Pancreas (tissue), 10 donors: ENCODE measurements around the gene ANAPC1. TPM values are rescaled to one million over a fixed set of nuclear protein-coding genes. Genes with fewer than 3 reads are reported as not detected.

Source experiments
- ATAC-seq, 4 donors: fragments of 200-7000 bp; cut with Tn5 transposase; one replicate each; pipeline versions ENCODE4 v1.8.0 to v1.9.1; 2020; ENCODE audit warnings: mild to moderate bottlenecking in 4 of 4, moderate library complexity in 4 of 4
- DNase-seq, 6 donors: peaks; one replicate each; pipeline ENCODE4 v3.0.0-alpha.2; 2020
- FAIRE-seq: peaks from 2 replicates; lab custom pipeline; 2012; peaks lifted over from hg19 to GRCh38; lab: Jason Lieb, UNC
- H3K27ac ChIP-seq, 4 donors: fragments of 200-600 bp; sonication (generic); 1 replicate in 3 of 4; 2 replicates in 1 of 4; pipeline versions ENCODE4 v1.5.0 to v1.8.0; 2020
- H3K27me3 ChIP-seq, 4 donors: fragments of 200-600 bp; one replicate each; pipeline ENCODE4 v1.8.0; 2021
- H3K36me3 ChIP-seq, 3 donors: fragments of 200-600 bp; sonication (generic) in 1 of 3; one replicate each; pipeline versions ENCODE4 v1.5.0 to v1.8.0; 2020 to 2021
- H3K4me1 ChIP-seq, 3 donors: fragments of 200-600 bp; one replicate each; pipeline ENCODE4 v1.8.0; 2021
- H3K4me3 ChIP-seq, 4 donors: fragments of 200-600 bp; sonication (generic) in 2 of 4; one replicate each; pipeline versions ENCODE4 v1.5.0 to v1.8.0; 2020 to 2021
- H3K9me3 ChIP-seq, 4 donors: fragments of 200-600 bp; one replicate each; pipeline ENCODE4 v1.8.0; 2021
- WGBS, 2 donors: extraction: QIAGEN DNeasy Blood & Tissue Kit; methylation state at CpG; one replicate each; pipeline ENCODE4 v1.1.7; 2013; 5-methylcytosine and 5-hydroxymethylcytosine counted together
- intact Hi-C, 3 donors: fragments of 100-400 bp; cut with DNase I; formaldehyde crosslinking; loops; one replicate each; pipeline versions ENCODE4 v1.11.1 to v1.14.2; 2022
- polyA plus RNA-seq, 2 donors: library from polyadenylated mRNA; stranded (reverse); fragments of 200-250 nt; gene quantifications; one replicate each; pipeline ENCODE4 v1.2.3, GENCODE V29; 2013
- total RNA-seq, 6 donors: library from RNA; stranded (reverse); fragmentation: NEBNext Ultra II Directional in 4 of 6; extraction: Animal tissue kit (Norgen Biotek cat#: 25700) in 4 of 6; gene quantifications; one replicate each; pipeline versions ENCODE4 v1.2.1 to v1.2.4, GENCODE V29; 2021 to 2023
- TF ChIP-seq, protein P1 (sequence below), 4 donors: fragments of 200-600 bp; sonication (generic) in 3 of 4; IDR thresholded peaks; one replicate each; pipeline versions ENCODE4 v1.5.0 to v1.8.0; 2021; ENCODE audit warnings: antibody characterized with exemption in 4 of 4
- donor health status: healthy with polysubstance abuse.
- donor health status: DM: no; HTN: no; CAD: no; lungs with moderate emphysema.
- donor health status: DM: no; HTN: no; CAD: no.
- donor health status: control.
- donor health status: control.
- donor health status: Bipolar disorder and iron deficiency.
- donor health status: DM: yes; HTN: yes; CAD: no.
- donor health status: DM: no; HTN: no; CAD: no.
- donor health status: DM: no; HTN: no; CAD: no.
- donor health status: DM: yes; HTN: yes; CAD: no.

The ANAPC1 gene
- total and polyA plus RNA-seq, 8 donors = 5.7 to 22.4 (median 13.9) TPM

- intact Hi-C loops = loop anchor here in 2 of 3 donors (5.0 to 10.0 kb wide), 2 partner anchors 146 to 153 kb away; no protein-coding TSS in a partner anchor
Measured at GRCh38 chr2:111898703-111899514, 14.9 kb upstream of the ANAPC1 start.

DNA sequence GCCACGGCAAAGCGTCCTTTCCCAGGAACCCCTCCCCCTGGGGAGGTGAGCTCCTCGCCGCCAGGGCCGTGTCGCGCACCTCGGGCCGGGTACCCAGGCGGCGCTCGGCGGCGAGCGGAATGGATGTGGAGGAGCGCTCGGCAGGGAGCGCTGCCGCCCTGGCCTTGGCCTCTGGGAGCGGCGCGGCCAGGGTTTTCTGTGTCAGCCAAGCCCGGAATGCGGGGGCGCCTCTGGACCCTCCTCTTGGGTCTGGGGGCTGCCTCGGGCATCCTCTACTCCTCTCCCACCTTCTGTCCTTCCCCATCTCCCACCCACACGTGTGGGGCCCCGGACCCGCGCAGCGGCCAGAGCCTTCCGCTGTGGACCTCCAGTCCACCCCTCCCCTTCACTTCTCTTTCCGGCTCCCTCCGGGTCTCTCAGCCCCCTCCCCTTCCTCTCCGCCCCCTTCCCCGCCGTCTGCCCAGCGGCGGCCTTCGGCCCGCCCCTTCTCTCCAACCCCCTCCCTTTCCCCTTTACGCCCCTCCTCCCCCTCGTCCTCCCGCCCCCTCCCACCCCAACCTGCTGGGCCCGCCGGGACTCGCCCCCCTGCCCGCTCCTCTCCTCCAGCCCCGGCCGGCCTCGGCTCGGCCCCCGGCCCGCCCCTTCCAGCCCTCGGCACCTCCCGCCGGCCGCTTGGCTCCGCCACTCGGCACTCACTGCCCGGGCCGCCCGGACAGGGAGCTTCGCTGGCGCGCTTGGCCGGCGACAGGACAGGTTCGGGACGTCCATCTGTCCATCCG lies 14.1 kb upstream of the ANAPC1 start, which contains the start of gene MERTK:
Gene MERTK (plus strand): TSS at position 684 of the 779 bp plus-strand sequence. CDS start 129 bp downstream, outside the sequence.
- Histone ChIP-seq H3K27ac (peak within 1 kb of the TSS; percentile 35 to 88 (median 68)), H3K4me1 (peaks cover 0 to 4% (median 3%) of the 10 kb centered on the region in 3 donors), H3K27me3 (no peaks in the 10 kb centered on the region), H3K4me3 (peak within 1 kb of the TSS; percentile 67 to 97 (median 84)), H3K36me3 (no peaks in the 10 kb centered on the region), H3K9me3 (no peaks in the 10 kb centered on the region)
- DNase-seq = peak; percentile 84 to 95 (median 91)
- TF ChIP-seq, protein P1, sequence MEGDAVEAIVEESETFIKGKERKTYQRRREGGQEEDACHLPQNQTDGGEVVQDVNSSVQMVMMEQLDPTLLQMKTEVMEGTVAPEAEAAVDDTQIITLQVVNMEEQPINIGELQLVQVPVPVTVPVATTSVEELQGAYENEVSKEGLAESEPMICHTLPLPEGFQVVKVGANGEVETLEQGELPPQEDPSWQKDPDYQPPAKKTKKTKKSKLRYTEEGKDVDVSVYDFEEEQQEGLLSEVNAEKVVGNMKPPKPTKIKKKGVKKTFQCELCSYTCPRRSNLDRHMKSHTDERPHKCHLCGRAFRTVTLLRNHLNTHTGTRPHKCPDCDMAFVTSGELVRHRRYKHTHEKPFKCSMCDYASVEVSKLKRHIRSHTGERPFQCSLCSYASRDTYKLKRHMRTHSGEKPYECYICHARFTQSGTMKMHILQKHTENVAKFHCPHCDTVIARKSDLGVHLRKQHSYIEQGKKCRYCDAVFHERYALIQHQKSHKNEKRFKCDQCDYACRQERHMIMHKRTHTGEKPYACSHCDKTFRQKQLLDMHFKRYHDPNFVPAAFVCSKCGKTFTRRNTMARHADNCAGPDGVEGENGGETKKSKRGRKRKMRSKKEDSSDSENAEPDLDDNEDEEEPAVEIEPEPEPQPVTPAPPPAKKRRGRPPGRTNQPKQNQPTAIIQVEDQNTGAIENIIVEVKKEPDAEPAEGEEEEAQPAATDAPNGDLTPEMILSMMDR (IDR thresholded peaks at IDR 0.05) = peak in 2 of 4 donors; percentile 20 to 41
- ATAC-seq = peak; percentile 87 to 94 (median 89)
- 0 to 1% methylated on average over 58 to 71 of the region's 71 CpGs for WGBS, 2 donors
- intact Hi-C loops = loop anchor here in 2 of 3 donors (5.0 to 10.0 kb wide), 2 partner anchors 147 to 154 kb away; no protein-coding TSS in a partner anchor
- FAIRE-seq = no peak

More at GRCh38 chr2:111898703-111899514, 14.9 kb upstream of the ANAPC1 start:
- WGBS, 2 donors = 1% methylated on average over 58 to 70 of the region's 70 CpGs
- Histone ChIP-seq H3K36me3 (no peaks in the 10 kb centered on the region), H3K27me3 (no peaks in the 10 kb centered on the region), H3K4me1 (peaks cover 0 to 4% (median 3%) of the 10 kb centered on the region in 3 donors), H3K9me3 (no peaks in the 10 kb centered on the region), H3K27ac (peak overlapping the region in 3 of 4 donors; percentile 35 to 76 (median 69)), H3K4me3 (peak overlapping the region; percentile 67 to 97 (median 84))
- TF ChIP-seq, protein P1 (IDR thresholded peaks at IDR 0.05) = no peak
- ATAC-seq = peak; percentile 17 to 28 (median 21)
- DNase-seq = peak in 2 of 6 donors; percentile 76 to 82
- FAIRE-seq = no peak

DNA sequence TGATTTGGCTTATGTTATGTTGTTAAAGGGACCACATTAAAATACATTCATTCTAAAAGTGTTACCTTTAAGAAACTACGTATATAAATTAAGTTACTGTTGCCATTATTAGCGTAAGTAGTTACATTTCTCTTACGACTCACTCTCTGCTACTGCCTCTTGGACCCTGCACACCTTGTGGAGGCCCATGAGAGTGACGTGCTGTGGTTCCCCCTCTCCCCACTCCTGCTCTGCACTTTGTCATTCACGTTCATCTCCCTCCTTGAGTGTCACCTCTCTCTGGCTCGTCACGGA lies 13.6 kb upstream of the ANAPC1 start:
- H3K27ac ChIP-seq = peak overlapping the region; percentile 23 to 88 (median 68)
- no peaks in the 10 kb centered on the region for H3K27me3 ChIP-seq
- no peaks in the 10 kb centered on the region for H3K9me3 ChIP-seq
- DNase-seq (no peak), FAIRE-seq (no peak), ATAC-seq (no peak)
- intact Hi-C loops = loop anchor here in 2 of 3 donors (5.0 to 10.0 kb wide), 2 partner anchors 147 to 155 kb away; no protein-coding TSS in a partner anchor
- H3K4me1 ChIP-seq = peaks cover 0 to 4% (median 3%) of the 10 kb centered on the region in 3 donors
- TF ChIP-seq, protein P1 (IDR thresholded peaks at IDR 0.05) = no peak
- 8 to 13% methylated on average over 7 of the region's 7 CpGs for WGBS, 2 donors
- no peaks in the 10 kb centered on the region for H3K36me3 ChIP-seq
- H3K4me3 ChIP-seq = peak overlapping the region; percentile 62 to 97 (median 77)

DNA sequence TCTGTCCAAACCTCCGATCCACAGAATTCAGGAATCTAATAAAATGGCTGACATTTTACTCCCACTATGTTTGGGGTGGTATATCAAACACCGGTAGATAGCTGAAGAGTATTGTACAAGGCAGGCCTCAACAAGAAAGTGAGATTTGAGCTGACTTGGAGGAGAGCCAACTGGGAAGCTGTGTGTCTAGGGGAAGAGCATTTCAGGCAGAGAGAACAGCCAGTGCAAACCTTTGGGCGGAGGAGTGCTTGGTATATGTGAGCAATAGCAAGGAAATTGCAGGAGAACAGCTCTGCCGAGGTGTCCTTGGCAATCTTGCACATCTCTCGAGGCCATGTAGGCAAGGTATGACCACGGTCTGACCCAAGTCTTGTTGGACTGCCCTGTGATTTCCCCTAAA lies 12.6 kb upstream of the ANAPC1 start:
- ATAC-seq (no peak), DNase-seq (no peak), FAIRE-seq (no peak)
- H3K27ac ChIP-seq = no peak overlapping the region
- no peaks in the 10 kb centered on the region for H3K36me3 ChIP-seq
- H3K9me3 ChIP-seq = no peaks in the 10 kb centered on the region
- intact Hi-C loops = loop anchor here in 2 of 3 donors (5.0 to 10.0 kb wide), 2 partner anchors 148 to 156 kb away; no protein-coding TSS in a partner anchor
- no peaks in the 10 kb centered on the region for H3K27me3 ChIP-seq
- H3K4me1 ChIP-seq = peaks cover 0 to 4% (median 3%) of the 10 kb centered on the region in 3 donors
- TF ChIP-seq, protein P1 (IDR thresholded peaks at IDR 0.05) = no peak
- 85 to 90% methylated on average over 6 of the region's 6 CpGs for WGBS, 2 donors
- no peak overlapping the region for H3K4me3 ChIP-seq
